Measurements from ENCODE around the gene RBBP8.
"Not testable (repeated sequence)": the region's sequence is repeated elsewhere in the genome, so short reads cannot be mapped to it uniquely, and the experiment has no call there.

RBBP8 gene

DNA sequence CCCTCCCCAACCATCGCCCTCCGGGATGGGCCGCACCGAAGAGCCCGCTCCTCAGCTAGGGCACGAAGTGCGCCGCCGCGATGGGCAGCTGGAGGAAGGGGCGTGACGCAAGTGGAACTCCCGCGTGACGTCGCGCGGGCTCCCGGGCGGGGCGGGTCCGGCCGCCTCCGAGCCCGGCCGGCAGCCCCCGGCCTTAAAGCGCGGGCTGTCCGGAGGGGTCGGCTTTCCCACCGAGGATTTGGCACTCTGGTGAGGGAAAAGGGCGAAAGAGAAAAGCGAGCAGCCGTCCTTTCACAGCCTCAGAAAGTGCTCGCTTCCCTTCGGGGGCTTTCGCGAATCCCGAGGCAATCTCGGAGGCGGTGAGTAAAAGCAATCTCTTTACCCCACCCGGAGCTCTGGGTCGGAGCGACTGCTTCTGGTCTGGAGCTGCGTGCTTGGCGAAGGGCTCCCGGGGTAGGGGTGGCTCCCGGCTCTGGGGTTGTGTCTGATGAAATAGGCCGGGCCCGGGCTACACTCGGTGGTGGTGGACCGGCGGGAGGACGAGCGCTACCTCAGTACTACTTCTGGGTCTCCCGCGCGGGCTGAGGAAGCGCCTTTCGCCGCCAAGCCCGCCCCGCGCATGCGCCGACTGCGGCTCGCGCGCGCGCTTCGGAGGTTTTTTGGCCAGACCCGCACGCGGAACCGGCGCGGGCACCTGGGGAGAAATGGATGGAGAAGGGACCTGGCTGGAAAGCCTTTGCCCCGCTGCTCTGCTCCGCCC is at the start of gene RBBP8:
RBBP8 (plus strand) TSS at position 123 of the 760 bp plus-strand sequence. CDS start 3,524 bp downstream, outside the sequence.
- DNase-seq (ENCODE audit: low spot score) = peak; percentile 71

GRCh38 chr18:22883827-22884226 is 49.3 kb upstream of the RBBP8 start:
- no peak for DNase-seq (ENCODE audit: low spot score)

DNA sequence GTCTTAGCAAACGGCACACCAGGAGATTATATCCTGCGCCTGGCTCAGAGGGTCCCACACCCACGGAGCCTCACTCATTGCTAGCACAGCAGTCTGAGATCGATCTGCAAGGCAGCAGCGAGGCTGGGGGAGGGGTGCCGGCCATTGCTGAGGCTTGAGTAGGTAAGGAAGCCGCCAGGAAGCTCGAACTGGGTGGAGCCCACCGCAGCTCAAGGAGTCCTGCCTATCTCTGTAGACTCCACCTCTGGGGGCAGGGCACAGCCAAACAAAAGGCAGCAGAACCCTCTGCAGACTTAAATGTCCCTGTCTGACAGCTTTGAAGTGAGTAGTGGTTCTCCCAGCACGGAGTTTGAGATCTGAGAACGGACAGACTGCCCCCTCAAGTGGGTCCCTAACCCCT is 47.4 kb upstream of the RBBP8 start:
- DNase-seq (ENCODE audit: low spot score) = not testable (repeated sequence)

- DNase-seq (ENCODE audit: low spot score) = no peak
These were observed 33.7 kb upstream of the RBBP8 start for GRCh38 chr18:22899421-22899820.

- DNase-seq (ENCODE audit: low spot score) = peak; percentile 7
These were observed 32.4 kb upstream of the RBBP8 start for GRCh38 chr18:22900558-22901238.

DNA sequence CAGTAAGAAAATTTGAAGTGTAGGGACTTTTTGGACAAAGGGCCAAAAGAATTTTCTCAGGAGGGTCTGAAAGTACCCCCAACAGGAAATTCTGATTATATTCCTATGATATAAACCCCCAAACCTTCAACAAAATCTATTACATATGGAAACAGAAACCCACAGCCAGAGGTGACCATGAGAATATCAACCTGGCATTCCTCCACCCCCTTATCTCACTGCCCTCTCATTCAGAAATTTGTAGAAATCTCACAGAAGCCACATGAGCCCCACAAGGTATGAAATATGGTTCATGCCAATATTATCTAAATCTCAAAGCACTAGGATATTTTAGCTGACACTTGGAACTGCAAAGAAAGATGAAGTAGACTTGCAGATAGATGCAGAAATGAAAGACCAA is 31.0 kb upstream of the RBBP8 start:
- DNase-seq (ENCODE audit: low spot score) = no peak

- DNase-seq (ENCODE audit: low spot score) = not testable (repeated sequence)
These were observed 29.9 kb upstream of the RBBP8 start for GRCh38 chr18:22903248-22903647.

GRCh38 chr18:22912149-22912548 is 21.0 kb upstream of the RBBP8 start:
- no peak for DNase-seq (ENCODE audit: low spot score)

- no peak for DNase-seq (ENCODE audit: low spot score)
These were observed 20.3 kb upstream of the RBBP8 start for GRCh38 chr18:22912835-22913234.

- no peak for DNase-seq (ENCODE audit: low spot score)
These were observed 19.3 kb upstream of the RBBP8 start for GRCh38 chr18:22913861-22914260.

- DNase-seq (ENCODE audit: low spot score) = no peak
These were observed 18.5 kb upstream of the RBBP8 start for GRCh38 chr18:22914633-22915032.

- DNase-seq (ENCODE audit: low spot score) = no peak
These were observed 17.8 kb upstream of the RBBP8 start for GRCh38 chr18:22915337-22915736.

DNA sequence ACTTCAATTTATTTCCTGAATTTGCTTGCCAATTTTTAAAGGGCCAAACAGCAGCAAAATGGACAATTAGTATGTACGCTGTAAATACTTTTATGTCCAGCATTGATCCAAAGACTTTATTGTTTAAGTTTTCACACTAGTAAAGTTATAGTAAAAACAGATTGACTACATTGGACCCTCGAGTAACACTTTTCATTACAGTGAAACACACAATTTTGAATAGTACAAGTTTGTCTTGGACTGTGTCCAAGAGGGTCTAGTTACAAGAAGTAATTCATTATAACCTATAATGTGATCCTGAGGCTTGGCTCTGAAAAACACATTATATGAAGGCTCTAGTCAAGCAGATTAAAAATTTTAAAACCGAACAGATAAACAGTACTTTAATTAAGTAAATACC is 11.4 kb upstream of the RBBP8 start:
- DNase-seq (ENCODE audit: low spot score) = no peak

GRCh38 chr18:22924589-22924988 is 8.5 kb upstream of the RBBP8 start:
- no peak for DNase-seq (ENCODE audit: low spot score)

GRCh38 chr18:22926454-22926853 is 6.7 kb upstream of the RBBP8 start:
- DNase-seq (ENCODE audit: low spot score) = no peak

DNA sequence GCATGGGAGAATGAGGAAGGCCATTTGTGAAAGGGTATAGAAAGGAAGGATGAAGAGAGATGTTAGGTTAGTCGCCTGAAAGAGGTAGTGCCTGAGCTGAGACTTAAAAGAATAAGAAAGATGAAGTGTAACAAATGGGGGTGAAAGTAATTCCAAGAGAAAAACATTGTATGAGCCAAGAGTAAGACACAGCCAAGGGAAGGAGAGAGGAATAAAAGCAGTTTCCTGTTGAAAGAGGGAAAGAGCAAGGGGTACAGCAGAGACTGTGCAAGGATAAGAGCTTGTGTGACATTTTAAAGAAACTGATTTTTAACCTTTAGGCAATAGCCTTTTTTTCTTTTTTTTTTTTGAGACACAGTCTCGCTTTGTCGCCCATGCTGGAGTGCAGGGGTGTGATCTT is 4.8 kb upstream of the RBBP8 start:
- DNase-seq (ENCODE audit: low spot score) = no peak

DNA sequence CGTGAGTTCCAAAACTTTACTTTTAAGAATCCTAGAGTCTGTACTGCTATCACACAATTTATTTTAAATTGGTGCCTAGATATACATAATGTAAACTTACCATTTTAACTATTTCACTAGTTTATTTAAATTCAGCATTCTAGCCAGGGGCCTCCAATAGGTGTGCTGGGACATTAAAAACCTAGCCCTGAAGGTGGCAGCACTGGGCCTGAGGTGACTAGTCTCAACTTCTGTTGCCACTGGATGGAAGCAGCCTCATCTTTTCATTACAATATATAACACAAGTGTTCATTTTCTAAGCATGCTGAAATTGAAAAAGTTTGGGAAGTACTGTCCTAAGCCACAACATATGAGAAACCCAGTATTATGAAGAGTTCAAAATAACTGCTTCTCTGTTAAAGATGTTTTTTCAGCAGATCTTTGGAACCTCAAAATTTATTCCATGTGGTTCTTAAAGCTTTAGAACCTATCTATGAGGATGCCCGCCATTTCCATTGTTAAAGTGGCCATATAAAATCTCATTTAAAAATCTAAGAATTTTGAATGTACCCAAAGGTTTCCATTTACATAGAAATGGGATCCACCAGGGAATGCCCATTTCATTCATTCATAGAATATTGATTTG is 2.9 kb upstream of the RBBP8 start:
- peak; percentile 71 for DNase-seq (ENCODE audit: low spot score)

GRCh38 chr18:22932885-22933205 is 283 bp upstream of the RBBP8 start:
- DNase-seq (ENCODE audit: low spot score) = no peak

- no peak for DNase-seq (ENCODE audit: low spot score)
These were observed 867 bp downstream of the RBBP8 start for GRCh38 chr18:22933966-22934423.

DNA sequence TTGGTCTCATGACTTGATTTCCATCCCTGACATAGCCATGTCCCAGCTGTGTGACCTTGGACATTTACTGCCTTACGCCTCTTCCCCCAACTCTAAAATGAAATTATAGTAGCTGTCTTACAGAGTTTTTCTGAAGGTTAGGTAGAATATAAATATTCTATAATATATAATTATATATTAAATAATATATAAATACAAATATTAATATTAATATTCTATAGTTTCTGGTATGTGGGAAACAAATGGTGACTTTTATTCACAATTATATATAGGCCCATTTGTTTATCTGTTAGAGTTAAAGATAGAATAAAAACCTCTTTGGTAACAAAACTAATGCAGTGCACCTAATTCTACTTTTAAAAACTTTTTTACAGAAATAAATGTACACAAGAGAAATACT is 1.7 kb downstream of the RBBP8 start:
- DNase-seq (ENCODE audit: low spot score) = no peak

DNA sequence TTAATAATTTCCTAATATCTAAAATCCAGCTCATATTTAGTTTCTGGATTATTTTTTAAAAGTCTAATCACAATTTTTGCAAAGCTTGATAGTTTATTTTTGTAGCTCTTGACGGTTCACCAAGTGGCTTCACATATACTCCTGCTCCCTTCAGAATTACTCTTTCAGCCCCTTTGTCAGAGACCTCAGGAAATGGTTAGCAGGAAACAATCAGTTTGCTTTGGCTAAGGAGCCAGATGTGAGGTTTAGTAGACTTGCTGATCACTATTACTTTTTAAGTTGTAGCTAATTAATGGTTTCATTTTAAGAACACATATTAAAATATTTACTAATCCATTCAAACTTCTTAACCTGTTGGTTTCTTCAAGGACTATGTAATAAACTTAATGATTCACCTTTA is 2.3 kb downstream of the RBBP8 start:
- DNase-seq (ENCODE audit: low spot score) = no peak

GRCh38 chr18:22936515-22936914 is 3.4 kb downstream of the RBBP8 start:
- DNase-seq (ENCODE audit: low spot score) = no peak

DNA sequence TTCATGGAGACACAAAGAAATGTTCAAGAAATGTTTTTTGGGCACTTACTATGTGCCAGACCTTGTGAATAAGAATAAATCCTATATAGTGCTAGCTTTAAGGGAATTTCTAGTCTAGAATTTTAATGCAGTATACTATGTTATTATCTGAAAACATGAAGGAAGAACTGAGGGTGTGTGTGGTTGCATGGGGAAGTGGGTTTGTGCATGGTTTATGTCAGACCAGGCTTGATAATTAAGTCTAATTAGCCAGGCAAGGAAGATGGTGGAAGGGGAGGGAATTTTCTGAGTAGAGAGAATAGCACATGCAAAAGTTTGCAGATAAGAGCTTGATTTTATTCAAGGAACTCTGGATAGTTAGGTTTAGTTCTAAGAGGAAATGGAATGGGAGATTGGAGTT is 6.5 kb downstream of the RBBP8 start:
- DNase-seq (ENCODE audit: low spot score) = no peak

Data from pons (tissue), 1 donor.